Measurements from ENCODE around the gene KAT2B. TPM values are rescaled to one million over a fixed set of nuclear protein-coding genes. Genes with fewer than 3 reads are reported as not detected.

Gene KAT2B
- total and polyA plus RNA-seq, 5 donors: 20.9 to 71.5 (median 71.0) TPM

DNA sequence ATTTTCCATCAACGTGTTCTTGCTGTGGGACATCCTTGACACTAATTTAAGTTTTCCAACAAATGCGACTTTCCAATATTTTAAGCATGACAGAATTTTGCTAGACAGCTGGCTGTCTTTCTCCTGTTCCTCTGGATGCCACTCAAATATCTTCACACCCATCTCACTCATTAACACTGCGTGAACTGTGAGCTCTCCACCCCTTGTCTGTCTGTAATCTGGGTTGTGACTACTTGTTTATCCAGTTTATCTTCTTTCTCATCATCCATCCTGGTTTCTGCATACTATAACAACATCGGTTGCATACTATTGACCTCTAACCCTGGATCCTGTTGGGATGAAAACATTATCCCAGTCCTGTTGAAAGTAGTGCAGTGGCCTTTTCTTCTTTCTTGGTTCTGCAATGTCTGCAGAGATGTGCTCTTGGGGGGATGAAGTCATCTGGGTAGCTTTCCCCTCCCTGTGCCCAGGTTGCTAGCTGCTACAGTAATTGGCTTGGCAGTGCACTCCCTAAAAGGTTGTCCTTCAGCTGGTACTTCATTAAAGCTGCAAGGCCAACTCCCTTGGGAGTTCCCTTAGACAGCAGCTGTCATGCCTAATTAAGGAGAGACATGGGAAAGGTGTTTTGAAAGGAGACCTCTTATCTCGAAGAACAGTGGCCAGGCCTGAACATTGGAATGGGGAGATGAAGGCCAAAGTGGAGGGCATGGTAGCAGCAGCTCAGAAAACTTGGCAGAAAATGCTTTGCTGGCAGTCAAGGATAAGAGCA is 24.7 kb downstream of the KAT2B start:
- Histone ChIP-seq H3K27me3 (ENCODE audit: control insufficient read depth, insufficient read depth) (no peaks in the 10 kb centered on the region), H3K9me3 (ENCODE audit: control insufficient read depth, low read length) (no peaks in the 10 kb centered on the region), H3K27ac (ENCODE audit: low read length) (no peak overlapping the region), H3K4me1 (ENCODE audit: control insufficient read depth, insufficient read depth, low read length) (peaks cover 3% of the 10 kb centered on the region), H3K4me3 (ENCODE audit: low read length) (no peak overlapping the region)
- intact Hi-C loops (cut with DNase I): no loop called here
- DNase-seq (no peak), ATAC-seq (peak in 1 of 2 donors; percentile 29)
- 58% methylated on average over 5 of the region's 5 CpGs for WGBS

GRCh38 chr3:20066079-20066478 is 25.8 kb downstream of the KAT2B start:
- WGBS: 82% methylated on average over 1 of the region's 1 CpG
- no peaks in the 10 kb centered on the region for H3K27me3 ChIP-seq (ENCODE audit: control insufficient read depth, insufficient read depth)
- no peak overlapping the region for H3K27ac ChIP-seq (ENCODE audit: low read length)
- H3K4me1 ChIP-seq (ENCODE audit: control insufficient read depth, insufficient read depth, low read length): peaks cover 3% of the 10 kb centered on the region
- DNase-seq (no peak), ATAC-seq (no peak)
- H3K4me3 ChIP-seq (ENCODE audit: low read length): no peak overlapping the region
- H3K9me3 ChIP-seq (ENCODE audit: control insufficient read depth, low read length): no peaks in the 10 kb centered on the region
- intact Hi-C loops (cut with DNase I): no loop called here

GRCh38 chr3:20066850-20067617 is 26.8 kb downstream of the KAT2B start:
- Histone ChIP-seq H3K27ac (ENCODE audit: low read length) (no peak overlapping the region), H3K4me1 (ENCODE audit: control insufficient read depth, insufficient read depth, low read length) (peaks cover 7% of the 10 kb centered on the region), H3K27me3 (ENCODE audit: control insufficient read depth, insufficient read depth) (no peaks in the 10 kb centered on the region), H3K9me3 (ENCODE audit: control insufficient read depth, low read length) (no peaks in the 10 kb centered on the region), H3K4me3 (ENCODE audit: low read length) (no peak overlapping the region)
- peak; percentile 45 to 83 (median 74) for DNase-seq
- WGBS: 39% methylated on average over 6 of the region's 6 CpGs
- intact Hi-C loops (cut with DNase I): no loop called here
- peak; percentile 51 to 56 for ATAC-seq

- no peaks in the 10 kb centered on the region for H3K27me3 ChIP-seq (ENCODE audit: control insufficient read depth, insufficient read depth)
- no peak overlapping the region for H3K27ac ChIP-seq (ENCODE audit: low read length)
- DNase-seq (no peak), ATAC-seq (no peak)
- WGBS: 90% methylated on average over 3 of the region's 3 CpGs
- peaks cover 4% of the 10 kb centered on the region for H3K4me1 ChIP-seq (ENCODE audit: control insufficient read depth, insufficient read depth, low read length)
- H3K4me3 ChIP-seq (ENCODE audit: low read length): no peak overlapping the region
- H3K9me3 ChIP-seq (ENCODE audit: control insufficient read depth, low read length): no peaks in the 10 kb centered on the region
- intact Hi-C loops (cut with DNase I): no loop called here
These were observed 28.4 kb downstream of the KAT2B start for GRCh38 chr3:20068512-20069177.

DNA sequence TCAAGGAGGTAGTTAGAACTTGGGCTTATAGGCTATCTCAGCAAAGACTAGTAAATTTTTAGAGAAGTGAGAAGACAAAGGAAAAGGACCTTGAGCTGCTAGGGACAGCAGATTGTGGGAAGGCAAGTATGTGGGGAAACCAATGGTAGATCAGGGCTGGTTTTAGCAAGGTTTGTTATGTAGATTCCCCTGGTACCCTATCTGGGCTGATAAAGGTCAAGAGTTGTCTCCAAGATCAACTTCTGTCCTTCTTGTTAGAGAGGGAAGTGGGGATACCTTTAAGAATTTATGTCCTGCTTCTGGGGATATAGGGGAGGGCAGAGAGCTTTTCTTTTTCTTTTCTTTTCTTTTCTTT is 28.9 kb downstream of the KAT2B start:
- H3K27ac ChIP-seq (ENCODE audit: low read length): no peak overlapping the region
- H3K4me3 ChIP-seq (ENCODE audit: low read length): no peak overlapping the region
- intact Hi-C loops (cut with DNase I): no loop called here
- H3K27me3 ChIP-seq (ENCODE audit: control insufficient read depth, insufficient read depth): no peaks in the 10 kb centered on the region
- DNase-seq (no peak), ATAC-seq (no peak)
- peaks cover 4% of the 10 kb centered on the region for H3K4me1 ChIP-seq (ENCODE audit: control insufficient read depth, insufficient read depth, low read length)
- no peaks in the 10 kb centered on the region for H3K9me3 ChIP-seq (ENCODE audit: control insufficient read depth, low read length)

- Histone ChIP-seq H3K4me3 (ENCODE audit: low read length) (no peak overlapping the region), H3K4me1 (ENCODE audit: control insufficient read depth, insufficient read depth, low read length) (peaks cover 4% of the 10 kb centered on the region), H3K27ac (ENCODE audit: low read length) (no peak overlapping the region), H3K27me3 (ENCODE audit: control insufficient read depth, insufficient read depth) (no peaks in the 10 kb centered on the region), H3K9me3 (ENCODE audit: control insufficient read depth, low read length) (no peaks in the 10 kb centered on the region)
- WGBS: 70% methylated on average over 2 of the region's 2 CpGs
- DNase-seq: no peak
- intact Hi-C loops (cut with DNase I): no loop called here
- ATAC-seq: peak; percentile 44 to 66
These were observed 30.9 kb downstream of the KAT2B start for GRCh38 chr3:20071175-20071574.

DNA sequence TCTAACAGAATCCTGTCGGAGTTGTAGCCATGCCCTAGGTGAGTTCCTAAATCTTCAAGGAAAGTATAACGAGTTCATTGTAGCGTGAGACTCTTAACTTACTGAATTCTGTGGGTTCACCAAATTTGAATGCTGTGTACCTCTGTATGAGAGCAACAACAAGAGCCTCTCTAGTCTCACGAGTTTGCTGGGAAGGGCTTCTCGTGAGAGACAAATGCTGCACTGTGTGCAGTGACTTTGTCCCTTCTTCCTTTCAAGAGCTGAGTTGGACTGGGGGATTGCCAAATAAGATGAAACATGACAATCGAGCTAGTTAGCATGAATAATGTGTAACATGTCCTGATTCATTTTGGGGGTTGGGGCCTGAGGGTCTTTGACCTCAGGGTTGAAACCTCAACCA is 32.2 kb downstream of the KAT2B start:
- Histone ChIP-seq H3K27me3 (ENCODE audit: control insufficient read depth, insufficient read depth) (no peaks in the 10 kb centered on the region), H3K4me1 (ENCODE audit: control insufficient read depth, insufficient read depth, low read length) (peaks cover 4% of the 10 kb centered on the region), H3K9me3 (ENCODE audit: control insufficient read depth, low read length) (no peaks in the 10 kb centered on the region), H3K4me3 (ENCODE audit: low read length) (no peak overlapping the region), H3K27ac (ENCODE audit: low read length) (no peak overlapping the region)
- peak in 1 of 2 donors; percentile 49 for ATAC-seq
- intact Hi-C loops (cut with DNase I): no loop called here
- whole genome bisulfite sequencing: 69% methylated on average over 6 of the region's 6 CpGs
- DNase-seq: no peak

- ATAC-seq (no peak), DNase-seq (no peak)
- Histone ChIP-seq H3K27ac (ENCODE audit: low read length) (no peak overlapping the region), H3K4me1 (ENCODE audit: control insufficient read depth, insufficient read depth, low read length) (peaks cover 4% of the 10 kb centered on the region), H3K9me3 (ENCODE audit: control insufficient read depth, low read length) (no peaks in the 10 kb centered on the region), H3K27me3 (ENCODE audit: control insufficient read depth, insufficient read depth) (no peaks in the 10 kb centered on the region), H3K4me3 (ENCODE audit: low read length) (no peak overlapping the region)
- 72% methylated on average over 5 of the region's 5 CpGs for WGBS
- intact Hi-C loops (cut with DNase I): no loop called here
These were observed 32.8 kb downstream of the KAT2B start for GRCh38 chr3:20073068-20073467.

DNA sequence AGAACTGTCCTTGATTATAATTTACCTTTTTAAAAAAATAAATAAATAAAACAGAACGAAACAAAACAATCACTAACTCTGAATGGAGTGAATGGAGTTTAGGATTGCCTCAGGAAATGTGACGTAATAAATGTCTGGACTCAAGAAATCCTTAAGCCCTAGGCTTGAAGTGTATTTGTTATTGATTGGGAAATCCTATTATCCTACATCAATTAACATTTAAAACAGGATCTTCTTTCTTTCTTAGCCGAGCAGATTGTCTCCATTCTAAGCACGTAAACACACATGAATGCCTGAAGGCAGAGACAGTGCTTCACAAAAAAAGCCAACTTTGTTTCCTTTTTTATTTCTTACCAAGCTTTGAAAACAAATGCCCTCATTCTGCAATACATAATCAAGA is 33.4 kb downstream of the KAT2B start:
- WGBS: 87% methylated on average over 4 of the region's 4 CpGs
- H3K27me3 ChIP-seq (ENCODE audit: control insufficient read depth, insufficient read depth): no peaks in the 10 kb centered on the region
- intact Hi-C loops (cut with DNase I): no loop called here
- no peak overlapping the region for H3K27ac ChIP-seq (ENCODE audit: low read length)
- DNase-seq (no peak), ATAC-seq (no peak)
- peaks cover 4% of the 10 kb centered on the region for H3K4me1 ChIP-seq (ENCODE audit: control insufficient read depth, insufficient read depth, low read length)
- no peak overlapping the region for H3K4me3 ChIP-seq (ENCODE audit: low read length)
- no peaks in the 10 kb centered on the region for H3K9me3 ChIP-seq (ENCODE audit: control insufficient read depth, low read length)

- Histone ChIP-seq H3K4me1 (ENCODE audit: control insufficient read depth, insufficient read depth, low read length) (peaks cover 4% of the 10 kb centered on the region), H3K27ac (ENCODE audit: low read length) (no peak overlapping the region)
- WGBS: 88% methylated on average over 6 of the region's 6 CpGs
These were observed 34.2 kb downstream of the KAT2B start for GRCh38 chr3:20074226-20075063.

More at GRCh38 chr3:20074226-20075063, 34.2 kb downstream of the KAT2B start:
- no peaks in the 10 kb centered on the region for H3K9me3 ChIP-seq (ENCODE audit: control insufficient read depth, low read length)
- H3K4me3 ChIP-seq (ENCODE audit: low read length): no peak overlapping the region
- H3K27me3 ChIP-seq (ENCODE audit: control insufficient read depth, insufficient read depth): no peaks in the 10 kb centered on the region
- intact Hi-C loops (cut with DNase I): no loop called here
- DNase-seq: no peak
- no peak for ATAC-seq
